ENCODE results near the gene CTNNA3. TPM values are rescaled to one million over a fixed set of nuclear protein-coding genes. Genes with fewer than 3 reads are reported as not detected.

CTNNA3 gene
- total RNA-seq, 1 donor from 2014 or later, result under 0.01 TPM

DNA sequence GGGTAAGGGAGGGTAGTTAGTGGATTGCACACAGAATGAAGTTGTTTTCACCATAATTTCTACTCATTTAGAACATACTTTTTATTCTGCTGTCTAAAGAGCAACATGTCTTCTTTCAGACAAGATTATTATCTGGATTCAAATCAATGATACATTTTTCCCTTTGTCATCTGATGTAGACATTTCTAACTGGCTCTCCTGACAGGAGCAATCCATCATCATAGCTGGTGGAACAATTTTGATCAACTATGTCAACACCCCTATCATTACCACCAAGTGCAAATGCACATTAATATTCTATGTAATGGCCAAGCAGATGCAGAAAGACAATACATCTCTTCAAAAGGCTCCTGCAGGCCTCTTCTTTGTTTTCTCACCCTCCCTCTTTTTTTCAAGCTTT, 1443.0 kb downstream of the CTNNA3 start:
- H3K36me3 ChIP-seq, result no peaks in the 10 kb centered on the region
- H3K4me1 ChIP-seq, result no peaks in the 10 kb centered on the region
- H3K4me3 ChIP-seq, result no peak overlapping the region
- H3K9me3 ChIP-seq, result peaks cover 0 to 4% of the 10 kb centered on the region in 2 donors
- H3K27ac ChIP-seq, result no peak overlapping the region
- intact Hi-C loops (cut with DNase I), result no loop called here
- TF ChIP-seq, protein P1, sequence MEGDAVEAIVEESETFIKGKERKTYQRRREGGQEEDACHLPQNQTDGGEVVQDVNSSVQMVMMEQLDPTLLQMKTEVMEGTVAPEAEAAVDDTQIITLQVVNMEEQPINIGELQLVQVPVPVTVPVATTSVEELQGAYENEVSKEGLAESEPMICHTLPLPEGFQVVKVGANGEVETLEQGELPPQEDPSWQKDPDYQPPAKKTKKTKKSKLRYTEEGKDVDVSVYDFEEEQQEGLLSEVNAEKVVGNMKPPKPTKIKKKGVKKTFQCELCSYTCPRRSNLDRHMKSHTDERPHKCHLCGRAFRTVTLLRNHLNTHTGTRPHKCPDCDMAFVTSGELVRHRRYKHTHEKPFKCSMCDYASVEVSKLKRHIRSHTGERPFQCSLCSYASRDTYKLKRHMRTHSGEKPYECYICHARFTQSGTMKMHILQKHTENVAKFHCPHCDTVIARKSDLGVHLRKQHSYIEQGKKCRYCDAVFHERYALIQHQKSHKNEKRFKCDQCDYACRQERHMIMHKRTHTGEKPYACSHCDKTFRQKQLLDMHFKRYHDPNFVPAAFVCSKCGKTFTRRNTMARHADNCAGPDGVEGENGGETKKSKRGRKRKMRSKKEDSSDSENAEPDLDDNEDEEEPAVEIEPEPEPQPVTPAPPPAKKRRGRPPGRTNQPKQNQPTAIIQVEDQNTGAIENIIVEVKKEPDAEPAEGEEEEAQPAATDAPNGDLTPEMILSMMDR (IDR thresholded peaks at IDR 0.05), result no peak
- no peaks in the 10 kb centered on the region for H3K27me3 ChIP-seq
- no peak for DNase-seq (ENCODE audit: low spot score in 2 of 2)

DNA sequence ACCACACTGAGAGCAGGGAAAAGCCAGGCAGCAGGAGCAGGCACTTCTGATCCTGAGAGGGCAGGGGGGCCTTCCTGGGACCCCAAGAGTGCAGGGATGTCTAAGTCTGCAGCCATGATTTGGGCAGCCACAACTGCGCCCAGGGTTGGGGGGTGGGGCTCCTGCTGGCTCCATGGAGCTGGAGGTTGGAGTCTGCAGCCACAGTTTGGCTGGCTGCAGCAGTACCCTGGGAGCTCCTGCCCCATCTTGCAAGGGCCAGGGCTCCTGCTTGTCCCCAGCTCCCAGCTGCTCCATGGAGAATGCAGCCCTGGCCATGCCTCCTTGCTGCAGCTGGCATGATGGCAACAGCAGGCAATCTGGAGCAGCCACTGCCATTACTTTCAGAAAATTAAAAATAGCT, 1449.8 kb downstream of the CTNNA3 start:
- TF ChIP-seq, protein P1 (IDR thresholded peaks at IDR 0.05), result no peak
- intact Hi-C loops (cut with DNase I), result no loop called here
- no peak overlapping the region for H3K27ac ChIP-seq
- no peak overlapping the region for H3K4me3 ChIP-seq
- H3K27me3 ChIP-seq, result no peaks in the 10 kb centered on the region
- no peaks in the 10 kb centered on the region for H3K36me3 ChIP-seq
- H3K4me1 ChIP-seq, result no peaks in the 10 kb centered on the region
- peaks cover 0 to 10% of the 10 kb centered on the region in 2 donors for H3K9me3 ChIP-seq
- no peak for DNase-seq (ENCODE audit: low spot score in 2 of 2)

DNA sequence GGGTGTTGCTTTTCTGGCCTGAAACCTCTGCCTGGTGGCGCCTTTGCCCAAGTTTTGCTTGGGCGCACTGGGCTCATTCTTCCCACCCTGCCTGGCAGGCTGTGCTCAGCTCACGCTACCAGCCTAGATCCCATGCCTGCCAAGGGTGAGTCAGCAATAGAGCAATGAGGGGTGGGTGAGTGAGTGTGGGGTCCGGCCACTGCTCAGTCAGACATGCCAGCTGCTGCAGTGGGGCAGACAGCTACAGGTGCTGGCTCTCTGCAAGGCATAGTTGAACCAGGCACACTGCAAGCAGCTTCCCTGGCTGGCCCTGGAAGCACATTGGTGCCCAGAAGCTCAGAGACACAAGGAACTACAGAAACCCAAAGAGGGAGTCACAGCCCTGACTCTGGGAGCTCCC, 1451.0 kb downstream of the CTNNA3 start:
- TF ChIP-seq, protein P1 (IDR thresholded peaks at IDR 0.05), result no peak
- H3K27ac ChIP-seq, result no peak overlapping the region
- DNase-seq (ENCODE audit: low spot score in 2 of 2), result no peak

DNA sequence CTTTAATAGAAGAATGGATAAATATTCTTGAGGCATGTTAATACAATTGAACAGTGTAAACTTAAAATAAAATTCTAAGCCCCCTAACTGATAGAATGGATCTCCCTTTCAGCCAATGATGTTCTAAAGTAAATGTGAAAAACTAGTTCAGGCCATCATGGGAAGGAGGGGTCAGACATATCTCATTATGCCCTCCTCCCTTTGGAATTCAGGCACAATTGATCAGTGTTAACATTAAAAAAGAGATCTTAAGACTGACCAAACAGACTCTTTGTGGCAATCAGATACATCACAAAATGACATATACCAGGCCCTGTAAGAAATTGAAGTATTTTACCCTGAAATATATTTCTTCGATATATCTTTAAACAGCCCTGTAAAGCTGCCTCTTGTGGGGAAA, 1453.1 kb downstream of the CTNNA3 start:
- H3K4me1 ChIP-seq, result no peaks in the 10 kb centered on the region

More for the DNA sequence above, 1451.0 kb downstream of the CTNNA3 start:
- intact Hi-C loops (cut with DNase I), result no loop called here
- H3K4me3 ChIP-seq, result no peak overlapping the region
- no peaks in the 10 kb centered on the region for H3K4me1 ChIP-seq
- peaks cover 0 to 10% of the 10 kb centered on the region in 2 donors for H3K9me3 ChIP-seq
- no peaks in the 10 kb centered on the region for H3K36me3 ChIP-seq
- no peaks in the 10 kb centered on the region for H3K27me3 ChIP-seq

DNA sequence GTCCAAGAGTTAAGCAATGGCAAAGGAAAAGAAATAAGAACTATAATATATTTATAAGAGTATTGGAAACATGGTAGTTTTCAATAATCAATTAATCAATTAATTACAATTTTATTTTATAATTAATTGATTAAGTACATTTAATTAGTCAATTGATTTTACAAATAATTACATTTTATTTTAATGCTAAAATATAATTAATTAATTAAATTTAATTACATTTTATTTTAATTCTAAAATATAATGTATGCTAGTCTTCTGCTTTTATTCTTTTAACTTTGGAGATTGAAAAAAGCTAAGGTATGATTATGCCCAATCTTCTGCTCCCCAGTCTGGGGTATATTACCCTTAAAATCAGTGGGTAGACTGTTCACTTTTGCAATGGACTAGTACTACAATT, 1456.9 kb downstream of the CTNNA3 start:
- intact Hi-C loops (cut with DNase I), result no loop called here
- Histone ChIP-seq H3K27me3 (no peaks in the 10 kb centered on the region), H3K27ac (no peak overlapping the region), H3K9me3 (no peaks in the 10 kb centered on the region), H3K4me3 (no peak overlapping the region), H3K36me3 (no peaks in the 10 kb centered on the region), H3K4me1 (no peaks in the 10 kb centered on the region)
- DNase-seq (ENCODE audit: low spot score in 2 of 2), result no peak
- TF ChIP-seq, protein P1 (IDR thresholded peaks at IDR 0.05), result no peak

More for the DNA sequence above, 1453.1 kb downstream of the CTNNA3 start:
- no peaks in the 10 kb centered on the region for H3K36me3 ChIP-seq
- no peaks in the 10 kb centered on the region for H3K27me3 ChIP-seq
- H3K27ac ChIP-seq, result no peak overlapping the region
- H3K4me3 ChIP-seq, result no peak overlapping the region
- intact Hi-C loops (cut with DNase I), result no loop called here
- H3K9me3 ChIP-seq, result peaks cover 0 to 6% of the 10 kb centered on the region in 2 donors
- TF ChIP-seq, protein P1 (IDR thresholded peaks at IDR 0.05), result no peak
- DNase-seq (ENCODE audit: low spot score in 2 of 2), result no peak

DNA sequence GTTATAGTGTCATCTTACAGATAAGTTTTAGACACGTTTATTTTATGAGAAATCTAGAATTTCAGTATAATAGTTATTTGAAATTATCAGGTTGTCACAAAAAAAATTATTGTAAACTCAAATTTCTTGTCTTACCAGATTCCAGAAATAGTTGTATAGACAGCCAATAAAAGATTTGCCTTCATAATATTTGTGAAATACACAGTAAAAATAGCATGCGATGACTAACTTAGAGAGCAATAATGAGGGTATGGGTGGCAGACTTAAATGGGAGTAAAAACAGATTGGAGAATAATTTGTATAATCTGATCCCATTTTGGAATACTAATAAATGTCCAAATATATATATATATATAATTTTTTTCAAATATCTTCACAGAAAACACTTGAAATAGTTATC, 1457.7 kb downstream of the CTNNA3 start:
- no peaks in the 10 kb centered on the region for H3K27me3 ChIP-seq
- TF ChIP-seq, protein P1 (IDR thresholded peaks at IDR 0.05), result no peak
- DNase-seq (ENCODE audit: low spot score in 2 of 2), result no peak
- no peak overlapping the region for H3K27ac ChIP-seq
- H3K4me1 ChIP-seq, result no peaks in the 10 kb centered on the region
- H3K36me3 ChIP-seq, result no peaks in the 10 kb centered on the region
- intact Hi-C loops (cut with DNase I), result no loop called here
- no peaks in the 10 kb centered on the region for H3K9me3 ChIP-seq
- H3K4me3 ChIP-seq, result no peak overlapping the region

Data from ascending aorta (tissue), 2 donors.